Measurements from ENCODE around the gene KRT80.

The KRT80 gene

DNA sequence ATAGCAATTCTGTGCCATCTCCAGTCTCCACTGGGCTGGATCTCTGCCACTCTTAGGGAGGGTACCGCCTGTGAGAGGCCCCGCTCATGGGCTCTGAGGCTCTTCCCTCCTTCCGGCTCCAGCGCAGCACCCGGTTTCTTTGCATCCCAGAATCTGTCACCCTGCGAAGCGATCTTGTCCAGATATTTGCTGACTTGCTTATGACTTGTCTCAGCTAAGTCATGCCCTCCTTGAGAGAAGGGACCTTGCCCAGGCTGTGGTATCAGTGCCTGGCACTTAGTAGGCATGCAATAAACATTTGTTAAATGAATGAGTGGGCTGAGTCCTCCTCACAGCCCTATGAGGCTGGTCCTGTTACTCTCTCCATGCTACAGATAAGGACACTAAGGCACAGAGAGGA, 13.4 kb downstream of the KRT80 start:
- no peak overlapping the region for H3K4me3 ChIP-seq (replicated peaks; ENCODE audit: low read depth, low read length)
- no peak for TF ChIP-seq CTCF (IDR thresholded peaks at IDR 0.05; ENCODE audit: low read length, missing control alignments)
- no peak for DNase-seq (ENCODE audit: low read depth)

DNA sequence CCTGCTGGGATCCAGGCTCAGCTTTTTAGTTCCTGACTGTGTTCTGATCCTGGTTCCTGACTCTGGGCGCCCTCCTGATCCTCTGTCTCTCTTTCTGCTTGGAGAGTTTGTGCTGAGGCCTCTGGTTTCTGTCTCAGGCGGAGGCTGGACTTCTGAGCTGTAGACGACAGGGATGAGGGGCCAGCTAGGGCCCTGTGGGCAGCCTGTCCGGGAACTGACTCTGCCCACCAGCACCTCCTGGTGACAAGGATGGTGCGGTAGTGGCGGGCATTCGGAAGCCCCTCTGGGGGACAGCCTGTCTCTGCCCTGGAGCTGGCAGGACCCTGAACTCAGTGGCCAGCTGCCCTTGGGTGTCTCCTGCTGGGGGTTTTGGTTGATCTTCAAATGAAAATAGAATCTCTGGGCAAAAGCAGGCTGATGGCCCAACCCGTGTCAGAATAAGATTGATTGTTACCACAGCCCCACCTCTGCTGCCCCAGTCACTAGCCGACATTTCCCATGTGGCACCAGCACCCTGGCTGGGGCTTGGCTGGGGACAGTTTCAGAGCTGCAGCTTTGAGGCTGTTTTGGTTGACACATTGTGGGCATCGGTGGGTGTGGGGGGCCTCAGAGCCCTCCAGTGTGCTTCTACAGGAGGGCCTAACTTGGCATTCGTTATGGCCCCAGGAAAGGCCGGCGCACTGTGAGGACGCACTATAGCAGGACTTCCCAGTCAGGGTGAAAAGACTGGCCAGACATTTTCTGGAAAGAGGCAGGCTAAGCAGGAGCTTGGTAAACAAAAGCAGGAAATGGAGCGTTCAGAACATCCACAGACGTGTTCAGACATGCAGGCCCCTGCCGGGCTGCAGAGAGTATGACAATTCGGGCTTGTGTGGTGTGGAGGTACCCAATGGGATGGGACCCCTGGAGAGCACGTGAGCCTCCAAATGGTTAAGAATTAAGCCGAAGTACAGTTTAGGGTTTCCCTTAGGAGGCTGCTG, 16.2 kb downstream of the KRT80 start:
- peak; percentile 63 for DNase-seq (ENCODE audit: low read depth)
- TF ChIP-seq CTCF (IDR thresholded peaks at IDR 0.05; ENCODE audit: low read length, missing control alignments) = peak; percentile 29
- H3K4me3 ChIP-seq (replicated peaks; ENCODE audit: low read depth, low read length) = no peak overlapping the region

DNA sequence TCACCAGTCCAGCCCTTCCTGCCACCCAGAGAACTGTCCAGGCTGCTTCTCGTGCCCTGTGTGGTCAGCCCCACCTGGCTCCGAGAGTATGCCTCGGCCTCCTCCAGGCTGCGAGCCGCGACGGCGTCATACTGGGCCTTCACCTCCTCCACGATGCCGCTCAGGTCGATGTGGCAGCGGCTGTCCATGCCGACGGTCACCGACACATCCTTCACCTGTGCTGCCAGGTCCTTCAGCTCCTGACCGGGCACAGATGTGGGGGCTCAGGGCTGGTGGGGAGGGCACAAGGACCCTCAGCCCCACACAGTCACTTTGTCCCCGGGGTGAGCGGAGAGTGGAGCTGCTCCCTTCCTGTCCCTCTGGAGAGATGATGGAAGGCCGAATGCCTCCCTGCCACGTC, 18.3 kb downstream of the KRT80 start:
- no peak for DNase-seq (ENCODE audit: low read depth)
- H3K4me3 ChIP-seq (replicated peaks; ENCODE audit: low read depth, low read length) = no peak overlapping the region
- TF ChIP-seq CTCF (IDR thresholded peaks at IDR 0.05; ENCODE audit: low read length, missing control alignments) = no peak

DNA sequence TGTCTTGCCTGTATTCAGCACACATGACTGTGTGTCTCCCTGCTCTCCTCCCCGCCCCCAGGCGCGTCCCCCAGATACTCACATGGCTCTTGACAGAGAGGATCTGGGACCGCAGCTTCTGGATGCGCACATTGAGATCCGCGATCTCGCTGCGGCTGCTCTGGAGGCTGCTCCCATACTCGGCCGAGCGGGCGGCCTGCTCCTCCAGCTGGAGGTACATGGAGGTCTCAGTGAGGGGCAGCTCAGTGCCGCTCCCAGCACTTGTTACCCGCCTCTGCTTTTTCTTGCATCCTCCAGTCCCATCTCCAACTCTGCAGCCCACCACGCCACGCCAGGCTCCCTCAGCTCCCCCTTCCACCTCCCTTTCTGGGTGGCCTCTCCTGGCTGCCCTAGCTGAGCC, 18.9 kb downstream of the KRT80 start:
- no peak for DNase-seq (ENCODE audit: low read depth)
- no peak overlapping the region for H3K4me3 ChIP-seq (replicated peaks; ENCODE audit: low read depth, low read length)
- no peak for TF ChIP-seq CTCF (IDR thresholded peaks at IDR 0.05; ENCODE audit: low read length, missing control alignments)

GRCh38 chr12:52171950-52172512, 19.8 kb downstream of the KRT80 start:
- no peak overlapping the region for H3K4me3 ChIP-seq (replicated peaks; ENCODE audit: low read depth, low read length)
- no peak for DNase-seq (ENCODE audit: low read depth)
- peak; percentile 38 for TF ChIP-seq CTCF (IDR thresholded peaks at IDR 0.05; ENCODE audit: low read length, missing control alignments)

DNA sequence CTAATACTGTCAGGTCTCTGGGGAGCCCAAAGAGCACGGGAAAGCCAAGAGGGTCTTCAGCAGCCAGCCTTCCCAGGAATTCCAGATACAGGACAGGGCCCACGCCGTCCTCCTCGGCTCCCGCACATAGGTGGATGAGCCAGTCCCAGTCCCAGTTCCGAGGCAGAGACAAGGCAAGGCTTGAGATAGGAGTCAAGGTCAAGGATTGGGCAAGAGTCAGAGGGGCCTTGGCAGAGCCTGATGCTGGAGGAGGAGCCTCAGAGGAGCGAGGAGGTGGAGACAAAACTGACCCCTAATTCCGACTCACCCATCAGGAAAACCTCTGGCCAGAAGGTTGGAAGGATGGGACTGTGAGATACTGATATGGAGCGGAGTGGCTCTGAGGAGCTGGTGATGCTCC, 21.0 kb downstream of the KRT80 start:
- no peak overlapping the region for H3K4me3 ChIP-seq (replicated peaks; ENCODE audit: low read depth, low read length)
- no peak for DNase-seq (ENCODE audit: low read depth)
- TF ChIP-seq CTCF (IDR thresholded peaks at IDR 0.05; ENCODE audit: low read length, missing control alignments) = no peak
